ENCODE results near the gene GPR18.

- TF ChIP-seq EZH2 (IDR thresholded peaks at IDR 0.05; ENCODE audit: low read length) (no peak), CTCF (optimal IDR thresholded peaks at IDR 0.05 in 1 of 3, IDR thresholded peaks at IDR 0.05 in 1 of 3, conservative IDR thresholded peaks at IDR 0.05 in 1 of 3; ENCODE audit: extremely low read depth in 1 of 3, insufficient read depth in 2 of 3, low read length in 3 of 3) (no peak)
Measured at GRCh38 chr13:99305158-99305557, 47.0 kb upstream of the GPR18 start.

All from keratinocyte (primary cell).